Glomerular visceral epithelial cell (primary cell): ENCODE measurements around the gene MMP10.
"Not testable (repeated sequence)": the region's sequence is repeated elsewhere in the genome, so short reads cannot be mapped to it uniquely, and the experiment has no call there.

Source experiments
- DNase-seq: peaks from one replicate; pipeline ENCODE4 v3.0.0-alpha.2; 2016; ENCODE audit errors: extremely low spot score

The MMP10 gene

GRCh38 chr11:102783720-102784119 lies 3.3 kb upstream of the MMP10 start:
- DNase-seq, result no peak

GRCh38 chr11:102783016-102783415 lies 2.6 kb upstream of the MMP10 start:
- no peak for DNase-seq

- DNase-seq, result no peak
Observed at GRCh38 chr11:102781676-102782075, 1.2 kb upstream of the MMP10 start.

GRCh38 chr11:102776454-102776853 lies 4.0 kb downstream of the MMP10 start:
- no peak for DNase-seq

GRCh38 chr11:102773386-102773785 lies 7.0 kb downstream of the MMP10 start:
- DNase-seq, result no peak

GRCh38 chr11:102771351-102771750 lies 9.1 kb downstream of the MMP10 start:
- DNase-seq, result no peak

- no peak for DNase-seq
Observed at GRCh38 chr11:102770191-102770590, 10.2 kb downstream of the MMP10 start.

- no peak for DNase-seq
Observed at GRCh38 chr11:102767800-102768199, 12.6 kb downstream of the MMP10 start.

- peak; percentile 2 for DNase-seq
Observed at GRCh38 chr11:102763440-102763839, 17.0 kb downstream of the MMP10 start.

DNA sequence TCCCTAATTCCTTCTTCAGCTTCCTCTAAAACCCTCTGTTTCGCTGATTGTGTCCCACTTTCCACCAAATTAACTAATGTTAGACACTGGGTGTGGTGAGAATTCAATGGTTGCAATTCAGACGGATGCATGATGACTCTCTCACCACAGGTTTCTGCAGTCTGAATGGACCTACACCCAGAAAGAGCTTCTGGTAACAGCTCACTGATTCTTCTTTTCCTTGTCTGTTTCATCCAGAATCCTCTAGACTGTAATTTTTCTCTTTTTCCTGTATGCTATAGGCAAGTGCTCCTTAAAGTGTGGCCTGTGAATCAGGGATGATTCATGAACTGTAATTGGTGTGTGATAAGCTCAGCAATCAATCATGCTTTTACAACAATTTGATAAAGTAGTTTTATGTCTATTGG lies 18.1 kb downstream of the MMP10 start:
- DNase-seq, result peak; percentile 64

DNA sequence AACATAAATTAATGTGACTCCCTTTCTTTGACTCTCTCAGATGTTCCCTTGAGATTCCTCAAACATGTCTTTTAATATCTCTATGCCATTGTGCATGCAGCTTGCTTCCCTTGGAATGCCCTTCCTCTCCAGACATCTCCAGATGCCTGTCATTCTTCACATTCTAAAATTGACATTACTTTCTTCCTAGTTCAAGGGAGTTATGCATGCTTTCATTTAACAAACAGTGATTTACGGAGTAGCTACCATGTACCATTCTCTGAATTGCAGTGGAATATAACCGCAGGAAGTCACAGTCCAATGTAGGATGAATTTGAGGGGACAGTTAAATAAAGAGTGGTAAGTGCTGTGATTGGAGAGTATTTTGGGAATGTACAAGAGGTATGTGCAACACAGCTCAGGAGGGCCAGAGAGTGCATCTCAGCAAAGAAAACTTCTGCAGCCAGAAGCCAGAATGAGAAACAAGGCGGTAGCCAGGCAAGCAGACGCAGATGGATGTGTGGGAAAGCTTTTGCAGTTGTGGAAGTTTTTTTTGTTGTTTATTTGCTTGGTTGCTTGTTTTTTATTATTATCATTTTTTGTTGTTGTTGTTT lies 18.7 kb downstream of the MMP10 start:
- peak; percentile 48 for DNase-seq

GRCh38 chr11:102760344-102761035 lies 19.9 kb downstream of the MMP10 start:
- DNase-seq, result peak; percentile 60

DNA sequence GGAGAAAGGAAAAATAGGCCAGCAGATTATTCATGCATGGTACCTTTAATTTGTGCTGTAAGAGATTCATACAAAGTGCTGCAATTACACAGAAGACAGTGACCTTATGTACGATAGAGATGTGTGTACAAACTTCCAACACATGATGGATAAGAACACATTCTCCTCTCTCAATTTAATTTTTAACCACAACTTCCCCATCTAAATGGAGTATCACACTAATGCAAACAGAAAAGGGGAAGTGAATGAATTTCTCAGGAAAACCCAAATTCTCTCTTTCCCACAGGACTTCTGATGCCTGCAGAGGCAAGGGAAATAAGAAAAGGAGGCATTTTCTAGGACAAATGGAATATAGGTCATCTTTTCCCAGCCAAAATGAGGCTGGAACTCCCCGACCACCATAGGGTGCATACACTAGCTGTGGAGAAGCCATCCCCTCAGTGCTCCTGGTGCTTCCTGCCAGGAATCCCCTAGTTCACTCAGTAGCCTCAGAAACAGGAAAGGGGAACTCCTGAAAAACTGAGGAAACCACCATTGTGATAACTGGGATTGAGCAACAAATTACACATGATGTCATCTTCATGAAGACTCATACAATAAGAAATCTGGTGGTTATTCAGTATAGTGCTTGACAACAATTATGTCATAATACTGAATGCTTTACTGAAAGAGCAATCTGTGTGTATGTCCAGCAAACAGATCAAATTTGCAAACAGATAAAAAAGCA lies 22.4 kb downstream of the MMP10 start:
- peak; percentile 48 for DNase-seq

DNA sequence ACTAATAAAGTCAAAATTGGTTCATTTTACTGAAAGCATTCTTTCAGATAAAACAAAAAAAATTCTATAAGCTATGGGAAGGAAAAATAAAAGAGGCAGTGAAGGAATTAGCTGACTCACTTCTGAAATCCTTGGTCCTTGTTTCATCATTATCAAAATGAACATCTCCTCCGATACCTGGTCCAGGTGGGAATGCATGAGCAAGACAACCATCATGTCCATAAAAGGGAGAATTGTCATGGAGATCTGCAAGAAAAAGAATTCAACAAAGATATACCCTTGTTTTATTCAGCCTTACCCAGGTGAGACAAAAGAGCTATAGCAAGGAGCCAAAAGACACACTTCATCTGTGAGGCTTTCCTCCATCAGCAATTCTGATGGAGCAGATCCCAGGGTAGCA lies 27.2 kb downstream of the MMP10 start:
- DNase-seq, result no peak

DNA sequence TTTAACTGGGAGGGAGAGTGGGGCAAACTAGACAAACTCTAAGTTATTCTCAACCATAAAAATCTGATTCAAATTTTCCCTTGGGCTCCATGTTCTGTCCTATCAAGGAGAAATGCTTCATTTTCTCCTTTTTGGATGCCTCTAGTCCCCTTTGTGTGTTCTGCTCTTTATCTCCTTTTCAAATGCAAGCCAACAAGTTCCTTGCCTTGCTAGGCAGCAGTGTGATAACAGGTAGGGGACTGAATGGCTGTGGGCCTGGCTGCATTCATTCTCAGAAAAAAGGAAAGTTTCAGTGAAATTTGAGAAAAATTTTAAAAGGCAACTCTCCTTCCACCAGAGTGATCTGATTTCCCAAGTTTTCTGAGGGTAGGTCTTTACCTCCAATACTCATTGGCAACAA lies 28.8 kb downstream of the MMP10 start:
- DNase-seq, result no peak

DNA sequence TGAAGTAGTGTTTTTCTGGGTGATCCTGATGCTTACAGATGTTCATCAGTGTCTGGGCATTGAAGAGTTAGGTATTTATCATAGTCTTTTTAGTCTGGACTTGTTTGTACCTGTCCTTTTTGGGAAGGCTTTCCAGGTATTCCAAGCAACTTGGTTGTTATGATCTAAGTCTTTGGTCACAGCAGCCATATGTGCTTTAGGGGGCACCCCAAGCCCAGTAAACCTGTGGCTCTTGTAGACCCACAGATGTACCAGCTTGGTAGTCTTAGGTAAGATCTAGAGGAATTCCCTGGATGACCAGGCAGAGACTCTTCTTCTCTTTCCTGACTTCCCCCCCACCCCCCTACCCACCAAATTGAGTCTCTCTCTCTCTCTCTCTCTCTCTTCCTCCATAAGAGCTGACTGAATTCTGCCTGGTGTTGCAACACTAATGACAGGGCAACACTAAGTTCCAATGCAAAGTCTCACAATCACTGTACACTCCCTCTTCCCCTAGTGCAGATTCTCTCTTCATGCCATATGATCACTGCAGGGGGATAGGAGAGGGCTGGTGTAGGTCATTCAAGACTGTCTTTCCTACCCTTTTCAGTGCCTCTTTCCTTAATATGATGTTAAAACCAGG lies 31.2 kb downstream of the MMP10 start:
- no peak for DNase-seq

- not testable (repeated sequence) for DNase-seq
Observed at GRCh38 chr11:102746746-102747578, 33.5 kb downstream of the MMP10 start.

DNA sequence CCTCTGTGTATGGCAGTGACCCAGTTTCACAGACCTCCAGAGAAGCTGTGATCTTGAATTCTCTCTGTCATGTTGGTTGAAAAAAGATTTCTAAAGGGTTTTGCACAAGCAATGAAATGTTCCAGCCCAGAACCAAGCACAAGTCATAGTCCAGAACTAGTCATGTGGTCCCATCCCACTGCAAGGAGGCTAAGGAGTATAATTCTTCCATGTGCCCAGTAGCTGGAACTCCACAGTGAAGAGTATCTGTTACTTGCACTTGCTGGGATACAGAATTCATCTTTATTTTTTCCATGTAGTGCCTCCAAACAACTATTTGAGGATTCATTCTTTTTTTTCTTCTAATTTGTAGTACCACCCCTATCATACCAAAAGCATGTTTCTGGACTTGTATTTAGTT lies 45.8 kb downstream of the MMP10 start:
- DNase-seq, result no peak

- DNase-seq, result peak; percentile 65
Observed at GRCh38 chr11:102733232-102733875, 47.1 kb downstream of the MMP10 start.

DNA sequence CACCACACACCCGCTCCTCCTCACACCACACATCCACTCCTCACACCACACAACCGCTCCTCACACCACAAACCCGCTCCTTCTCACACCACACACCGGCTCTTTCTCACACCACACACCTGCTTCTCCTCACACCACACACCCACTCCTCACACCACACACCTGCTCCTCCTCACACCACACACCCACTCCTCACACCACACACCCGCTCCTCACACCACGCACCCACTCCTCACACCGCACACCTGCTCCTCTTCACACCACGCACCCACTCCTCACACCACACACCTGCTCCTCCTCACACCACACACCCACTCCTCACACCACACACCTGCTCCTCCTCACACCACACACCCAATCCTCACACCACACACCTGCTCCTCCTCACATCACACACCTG lies 49.5 kb downstream of the MMP10 start:
- DNase-seq, result not testable (repeated sequence)
